GM19452 (cell line): ENCODE measurements around the gene NRXN3.

Source experiments
- ATAC-seq: cut with Tn5 transposase; IDR thresholded peaks from one replicate; pipeline ENCODE4 v1.9.1; 2021; ENCODE audit not compliant: unreplicated experiment

Gene NRXN3

GRCh38 chr14:79690960-79691359 is 1520.8 kb downstream of the NRXN3 start:
- no peak for ATAC-seq

GRCh38 chr14:79693935-79694334 is 1523.8 kb downstream of the NRXN3 start:
- no peak for ATAC-seq

GRCh38 chr14:79695307-79695706 is 1525.1 kb downstream of the NRXN3 start:
- no peak for ATAC-seq

GRCh38 chr14:79698298-79698711 is 1528.1 kb downstream of the NRXN3 start:
- ATAC-seq: no peak

GRCh38 chr14:79699206-79699605 is 1529.0 kb downstream of the NRXN3 start:
- ATAC-seq: no peak

GRCh38 chr14:79701371-79701770 is 1531.2 kb downstream of the NRXN3 start:
- ATAC-seq: no peak

- ATAC-seq: no peak
These were observed 1532.0 kb downstream of the NRXN3 start for GRCh38 chr14:79702197-79702596.

GRCh38 chr14:79703209-79703608 is 1533.0 kb downstream of the NRXN3 start:
- ATAC-seq: no peak

GRCh38 chr14:79704041-79704807 is 1534.1 kb downstream of the NRXN3 start:
- ATAC-seq: no peak

GRCh38 chr14:79705126-79705894 is 1535.1 kb downstream of the NRXN3 start:
- no peak for ATAC-seq

GRCh38 chr14:79706382-79706781 is 1536.2 kb downstream of the NRXN3 start:
- ATAC-seq: no peak

GRCh38 chr14:79708426-79709388 is 1538.5 kb downstream of the NRXN3 start:
- ATAC-seq: no peak

GRCh38 chr14:79709573-79709972 is 1539.4 kb downstream of the NRXN3 start:
- no peak for ATAC-seq

GRCh38 chr14:79712302-79712950 is 1542.3 kb downstream of the NRXN3 start:
- ATAC-seq: no peak

GRCh38 chr14:79721399-79722084 is 1551.4 kb downstream of the NRXN3 start:
- ATAC-seq: no peak

- no peak for ATAC-seq
These were observed 1555.0 kb downstream of the NRXN3 start for GRCh38 chr14:79724934-79725717.

- no peak for ATAC-seq
These were observed 1557.7 kb downstream of the NRXN3 start for GRCh38 chr14:79727900-79728299.

GRCh38 chr14:79728331-79728730 is 1558.2 kb downstream of the NRXN3 start:
- no peak for ATAC-seq

GRCh38 chr14:79729731-79730130 is 1559.6 kb downstream of the NRXN3 start:
- ATAC-seq: no peak
